NCI-H2029 treated with DMSO at 0.1 percent for 48 hours (cell line): ENCODE measurements around the gene EID3.
A peak's percentile ranks its signal among the peaks of the same experiment; 100 is the strongest.
"Not testable (repeated sequence)": the region's sequence is repeated elsewhere in the genome, so short reads cannot be mapped to it uniquely, and the experiment has no call there.

Experiments used
- DNase-seq: peaks from one replicate; lab custom pipeline; 2025; lab: John Stamatoyannopoulos, UW

Gene EID3

GRCh38 chr12:104303538-104304151 is at the start of gene EID3:
Gene EID3, plus strand, starts transcription at chr12:104303739. Its CDS starts 196 bp downstream, at chr12:104303935.
- peak; percentile 14 for DNase-seq

- no peak for DNase-seq
These were observed 45.5 kb upstream of the EID3 start for GRCh38 chr12:104257913-104258472.

GRCh38 chr12:104258476-104259067 is 45.0 kb upstream of the EID3 start:
- DNase-seq, result no peak

- no peak for DNase-seq
These were observed 40.5 kb upstream of the EID3 start for GRCh38 chr12:104263026-104263425.

GRCh38 chr12:104263580-104264358 is 39.8 kb upstream of the EID3 start:
- no peak for DNase-seq

GRCh38 chr12:104265436-104265835 is 38.1 kb upstream of the EID3 start:
- not testable (repeated sequence) for DNase-seq

- no peak for DNase-seq
These were observed 30.6 kb upstream of the EID3 start for GRCh38 chr12:104272938-104273337.

- DNase-seq, result no peak
These were observed 30.0 kb upstream of the EID3 start for GRCh38 chr12:104273503-104273902.

- no peak for DNase-seq
These were observed 28.7 kb upstream of the EID3 start for GRCh38 chr12:104274811-104275210.

GRCh38 chr12:104275689-104276088 is 27.9 kb upstream of the EID3 start:
- no peak for DNase-seq

GRCh38 chr12:104276273-104277131 is 27.0 kb upstream of the EID3 start:
- peak; percentile 98 for DNase-seq

- no peak for DNase-seq
These were observed 24.4 kb upstream of the EID3 start for GRCh38 chr12:104279164-104279563.

- no peak for DNase-seq
These were observed 23.4 kb upstream of the EID3 start for GRCh38 chr12:104280111-104280510.

GRCh38 chr12:104280717-104281458 is 22.7 kb upstream of the EID3 start:
- DNase-seq, result no peak

GRCh38 chr12:104281636-104282035 is 21.9 kb upstream of the EID3 start:
- no peak for DNase-seq

- no peak for DNase-seq
These were observed 21.4 kb upstream of the EID3 start for GRCh38 chr12:104282109-104282508.

- DNase-seq, result peak; percentile 86
These were observed 17.6 kb upstream of the EID3 start for GRCh38 chr12:104285740-104286515.

GRCh38 chr12:104286516-104287482 is 16.7 kb upstream of the EID3 start:
- peak; percentile 88 for DNase-seq

- DNase-seq, result peak; percentile 65
These were observed 14.8 kb upstream of the EID3 start for GRCh38 chr12:104288635-104289274.
